GM12892 (cell line): ENCODE measurements around the gene CCDC148.

ENCODE experiments used
- POLR2A ChIP-seq: IDR thresholded peaks from 2 replicates; pipeline ENCODE4 v1.6.1; 2011; ENCODE audit warnings: low read depth, low read length, control low read depth
- TAF1 ChIP-seq: IDR thresholded peaks from 2 replicates; pipeline ENCODE4 v1.6.1; 2011; ENCODE audit warnings: low read depth, mild to moderate bottlenecking, control low read depth, low read length, borderline replicate concordance

GRCh38 chr2:158493458-158493857 is 36.9 kb upstream of the CCDC148 start:
- TF ChIP-seq POLR2A (no peak), TAF1 (no peak)
